NB4 (cell line): Measurements from ENCODE around the gene TSKU.

Experiments
- CTCF ChIP-seq: IDR thresholded peaks from one replicate; pipeline ENCODE4 v1.5.1; 2012; ENCODE audit warnings: low read depth, low read length
- MAX ChIP-seq: IDR thresholded peaks from 2 replicates; pipeline ENCODE4 v1.6.1; 2011; ENCODE audit warnings: low read depth, low read length
- MYC ChIP-seq: IDR thresholded peaks from 2 replicates; pipeline ENCODE4 v1.6.1; 2011; ENCODE audit warnings: low read depth, low read length

- no peak for TF ChIP-seq CTCF
- TF ChIP-seq MAX, result no peak
- no peak for TF ChIP-seq MYC
Measured at GRCh38 chr11:76792505-76793264, 9.5 kb downstream of the TSKU start.
